ENCODE data around the gene DNAAF3. TPM values are rescaled to one million over a fixed set of nuclear protein-coding genes. Genes with fewer than 3 reads are reported as not detected.

DNAAF3 gene
- total RNA-seq, 2 donors from 2014 or later, result 1.6 to 2.4 TPM

DNA sequence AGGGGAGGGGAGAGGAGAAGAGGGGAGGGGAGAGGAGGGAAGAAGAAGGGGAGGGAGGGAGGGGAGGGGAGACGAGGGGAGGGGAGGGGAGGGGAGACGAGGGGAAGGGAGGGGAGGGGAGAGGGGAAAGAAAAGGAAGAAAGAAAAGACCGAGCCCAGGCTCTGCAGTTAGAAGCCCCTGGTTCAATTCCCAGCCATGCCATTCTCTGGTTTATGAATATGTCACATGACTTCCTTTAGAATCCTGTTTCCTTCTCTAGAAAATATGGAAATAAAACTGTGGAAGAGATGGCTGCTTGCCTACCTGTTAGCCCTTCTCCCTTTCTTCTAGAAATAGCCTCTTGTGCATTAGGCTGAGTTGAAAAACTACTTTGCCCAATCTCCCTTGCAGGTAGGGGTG is 31.7 kb downstream of the DNAAF3 start:
- H3K9ac ChIP-seq (ENCODE audit: low read depth in 2 of 2, low read length in 2 of 2), result no peak overlapping the region
- TF ChIP-seq CTCF (IDR thresholded peaks at IDR 0.05), result no peak
- H3K27me3 ChIP-seq, result peaks cover 5% of the 10 kb centered on the region
- H3K27ac ChIP-seq, result no peak overlapping the region
- no peak for DNase-seq
- no peaks in the 10 kb centered on the region for H3K9me3 ChIP-seq
- intact Hi-C loops (cut with DNase I), result no loop called here
- no peak overlapping the region for H3K4me3 ChIP-seq
- H3K4me1 ChIP-seq, result no peaks in the 10 kb centered on the region
- H3K36me3 ChIP-seq, result no peaks in the 10 kb centered on the region

GRCh38 chr19:55133639-55134444 is 32.6 kb downstream of the DNAAF3 start:
- Histone ChIP-seq H3K9ac (ENCODE audit: low read depth in 2 of 2, low read length in 2 of 2) (no peak overlapping the region), H3K9me3 (no peaks in the 10 kb centered on the region), H3K27me3 (no peaks in the 10 kb centered on the region), H3K4me1 (no peaks in the 10 kb centered on the region), H3K4me3 (no peak overlapping the region), H3K36me3 (no peaks in the 10 kb centered on the region), H3K27ac (no peak overlapping the region)
- intact Hi-C loops (cut with DNase I), result no loop called here
- no peak for DNase-seq
- TF ChIP-seq CTCF (IDR thresholded peaks at IDR 0.05), result no peak

DNA sequence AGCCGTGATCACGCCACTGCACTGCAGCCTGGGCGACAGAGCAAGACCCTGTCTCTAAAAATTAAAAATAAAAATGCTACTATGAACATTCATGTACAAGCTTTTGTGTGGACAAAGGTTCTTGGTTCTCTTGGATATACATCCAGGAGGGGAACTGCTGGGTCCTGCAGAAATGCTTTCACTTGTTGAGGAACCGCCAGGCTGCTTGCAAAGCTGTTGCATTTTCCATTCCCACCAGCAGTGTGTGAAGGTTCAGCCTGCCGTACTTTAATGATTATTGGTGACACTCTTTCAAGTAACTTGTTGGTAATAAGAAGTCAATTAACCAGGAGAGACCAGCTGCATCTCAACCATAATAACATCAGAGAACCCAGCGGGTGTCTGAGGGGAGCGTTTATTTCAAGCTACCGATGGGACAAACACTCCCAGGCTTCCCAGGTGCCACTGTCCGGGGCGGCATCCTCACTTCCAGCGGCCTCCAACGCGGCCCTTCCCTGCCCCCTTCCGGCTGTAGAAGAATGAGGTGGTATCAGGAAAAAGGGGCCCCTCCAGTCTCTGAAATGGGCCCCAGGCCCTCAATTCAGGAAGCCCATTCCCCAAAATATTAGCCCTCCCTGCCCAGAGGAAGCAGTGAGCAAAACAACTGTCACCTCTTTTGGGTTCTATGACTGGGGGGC is 33.8 kb downstream of the DNAAF3 start:
- no peak overlapping the region for H3K9ac ChIP-seq (ENCODE audit: low read depth in 2 of 2, low read length in 2 of 2)
- no peak for TF ChIP-seq CTCF (IDR thresholded peaks at IDR 0.05)
- intact Hi-C loops (cut with DNase I), result no loop called here
- no peaks in the 10 kb centered on the region for H3K9me3 ChIP-seq
- no peaks in the 10 kb centered on the region for H3K36me3 ChIP-seq
- H3K27me3 ChIP-seq, result no peaks in the 10 kb centered on the region
- no peak overlapping the region for H3K4me3 ChIP-seq
- H3K4me1 ChIP-seq, result no peaks in the 10 kb centered on the region
- DNase-seq, result no peak
- H3K27ac ChIP-seq, result no peak overlapping the region

DNA sequence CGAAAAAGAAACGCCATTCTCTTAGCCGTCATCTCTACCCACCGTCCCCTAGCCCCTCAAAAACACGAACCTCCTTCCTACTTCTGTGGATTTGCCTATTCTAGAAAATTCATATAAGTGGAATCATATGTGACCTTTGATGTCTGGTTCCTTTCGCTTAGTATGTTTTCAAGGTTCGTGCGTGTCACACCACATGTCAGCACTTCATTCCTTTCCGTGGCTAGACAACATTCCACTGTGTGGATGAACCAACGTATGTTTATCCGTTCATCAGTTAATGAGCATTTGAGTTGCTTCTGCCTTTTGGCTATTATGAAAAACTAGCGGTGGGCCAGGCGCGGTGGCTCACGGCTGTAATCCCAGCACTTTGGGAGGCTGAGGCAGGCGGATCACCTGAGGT is 35.0 kb downstream of the DNAAF3 start:
- Histone ChIP-seq H3K27me3 (no peaks in the 10 kb centered on the region), H3K36me3 (no peaks in the 10 kb centered on the region), H3K4me3 (no peak overlapping the region), H3K9me3 (no peaks in the 10 kb centered on the region), H3K9ac (ENCODE audit: low read depth in 2 of 2, low read length in 2 of 2) (no peak overlapping the region), H3K27ac (no peak overlapping the region), H3K4me1 (no peaks in the 10 kb centered on the region)
- intact Hi-C loops (cut with DNase I), result no loop called here
- no peak for DNase-seq
- no peak for TF ChIP-seq CTCF (IDR thresholded peaks at IDR 0.05)

DNA sequence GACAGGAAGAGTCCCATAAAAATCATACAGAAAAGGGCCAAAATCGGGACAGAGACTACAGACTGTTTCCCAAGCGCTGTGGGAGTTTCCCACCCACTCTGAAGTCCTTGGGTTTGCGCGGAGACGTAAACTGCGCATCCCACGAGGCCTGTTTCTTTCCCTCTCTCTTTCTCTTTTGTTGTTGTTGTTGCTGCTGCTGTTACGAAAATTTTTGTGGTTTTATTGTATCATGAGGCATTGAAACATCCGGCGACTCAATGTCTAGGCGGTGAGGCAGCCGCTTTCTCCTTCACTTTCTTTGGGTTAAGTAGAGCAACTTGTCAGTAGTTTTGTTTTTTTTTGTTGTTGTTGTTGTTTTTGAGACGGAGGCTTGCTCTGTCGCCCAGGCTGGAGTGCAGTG is 47.4 kb downstream of the DNAAF3 start:
- no peak for TF ChIP-seq CTCF (IDR thresholded peaks at IDR 0.05)
- Histone ChIP-seq H3K9ac (ENCODE audit: low read depth in 2 of 2, low read length in 2 of 2) (no peak overlapping the region), H3K9me3 (no peaks in the 10 kb centered on the region), H3K4me3 (no peak overlapping the region), H3K36me3 (no peaks in the 10 kb centered on the region), H3K4me1 (peaks cover 8% of the 10 kb centered on the region), H3K27me3 (no peaks in the 10 kb centered on the region), H3K27ac (no peak overlapping the region)
- intact Hi-C loops (cut with DNase I), result no loop called here
- no peak for DNase-seq
